Lower lobe of right lung (tissue), 2 donors: Measurements from ENCODE around the gene SAPCD2. TPM values are rescaled to one million over a fixed set of nuclear protein-coding genes. Genes with fewer than 3 reads are reported as not detected.

Source experiments
- ATAC-seq, 2 donors: fragments of 200-7000 bp; cut with Tn5 transposase; one replicate each; pipeline ENCODE4 v1.9.1; 2020 to 2022; ENCODE audit warnings: mild to moderate bottlenecking in 2 of 2, moderate library complexity in 2 of 2
- DNase-seq: peaks from one replicate; pipeline ENCODE4 v3.0.0-alpha.2; 2020
- H3K27ac ChIP-seq: fragments of 200-600 bp; one replicate; pipeline ENCODE4 v1.8.0; 2022
- H3K27me3 ChIP-seq: fragments of 200-600 bp; one replicate; pipeline ENCODE4 v1.8.0; 2022; ENCODE audit warnings: low read depth
- H3K36me3 ChIP-seq: fragments of 200-600 bp; one replicate; pipeline ENCODE4 v1.8.0; 2022; ENCODE audit warnings: mild to moderate bottlenecking
- H3K4me1 ChIP-seq: fragments of 200-600 bp; one replicate; pipeline ENCODE4 v1.8.0; 2022
- H3K4me3 ChIP-seq: fragments of 200-600 bp; one replicate; pipeline ENCODE4 v1.8.0; 2022; ENCODE audit warnings: mild to moderate bottlenecking
- H3K9me3 ChIP-seq: fragments of 200-600 bp; one replicate; pipeline ENCODE4 v1.8.0; 2022
- CTCF ChIP-seq: fragments of 200-600 bp; IDR thresholded peaks from one replicate; pipeline ENCODE4 v1.8.0; 2022; ENCODE audit warnings: antibody characterized with exemption, mild to moderate bottlenecking
- intact Hi-C: fragments of 100-400 bp; cut with DNase I; formaldehyde crosslinking; loops from one replicate; pipeline ENCODE4 v1.11.0; 2022
- total RNA-seq: library from RNA; stranded (reverse); fragmentation: NEBNext Ultra II Directional; extraction: Animal tissue kit (Norgen Biotek cat#: 25700); gene quantifications from one replicate; pipeline ENCODE4 v1.2.1, GENCODE V29; 2021
- donor health status: DM: no; HTN: yes; CAD: no; lungs with severe emphysema.

The SAPCD2 gene
- total RNA-seq, 1 donor from 2014 or later, result 0.86 TPM

DNA sequence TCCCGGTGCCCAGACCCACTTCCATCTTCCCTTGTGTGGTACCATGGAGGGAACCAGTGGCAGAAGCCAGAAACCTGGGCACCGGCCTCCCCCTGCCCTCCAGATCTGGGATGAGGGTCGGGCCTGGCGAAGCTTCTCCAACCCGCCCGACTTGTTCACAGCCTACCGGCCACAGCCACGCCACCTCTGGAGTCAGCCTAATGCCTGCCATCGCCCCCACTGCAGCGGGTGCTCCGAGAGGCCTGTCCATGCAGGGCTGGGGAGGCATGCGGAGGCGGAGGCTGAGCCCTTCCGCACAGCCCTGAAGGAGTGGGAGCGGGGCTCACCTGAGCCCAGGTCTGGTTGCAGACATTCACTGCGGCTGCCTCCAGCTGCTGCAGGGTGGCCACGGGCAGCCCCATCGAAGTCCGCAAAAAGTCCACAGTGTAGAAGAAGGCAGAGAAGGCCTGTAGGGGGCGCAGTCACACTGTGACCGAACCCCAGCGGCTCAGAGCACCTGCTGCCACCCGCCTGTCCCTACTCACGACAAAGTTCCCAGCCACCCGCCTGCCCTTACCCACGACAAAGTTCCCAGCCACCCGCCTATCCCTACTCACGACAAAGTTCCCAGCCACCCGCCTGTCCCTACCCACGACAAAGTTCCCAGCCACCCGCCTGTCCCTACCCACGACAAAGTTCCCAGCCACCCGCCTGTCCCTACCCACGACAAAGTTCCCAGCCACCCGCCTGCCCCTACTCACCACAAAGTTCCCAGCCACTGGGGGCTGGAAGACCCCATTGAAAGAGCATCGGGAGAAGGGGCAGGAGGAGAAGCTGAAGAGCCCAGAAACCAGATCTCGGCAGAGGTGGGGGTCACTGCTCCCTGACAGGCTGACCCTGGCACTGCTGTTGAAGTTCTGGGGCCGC is 20.6 kb downstream of the SAPCD2 start:
- H3K4me3 ChIP-seq, result no peak overlapping the region
- peak; percentile 23 to 52 for ATAC-seq
- H3K27me3 ChIP-seq, result peaks cover 90% of the 10 kb centered on the region

DNA sequence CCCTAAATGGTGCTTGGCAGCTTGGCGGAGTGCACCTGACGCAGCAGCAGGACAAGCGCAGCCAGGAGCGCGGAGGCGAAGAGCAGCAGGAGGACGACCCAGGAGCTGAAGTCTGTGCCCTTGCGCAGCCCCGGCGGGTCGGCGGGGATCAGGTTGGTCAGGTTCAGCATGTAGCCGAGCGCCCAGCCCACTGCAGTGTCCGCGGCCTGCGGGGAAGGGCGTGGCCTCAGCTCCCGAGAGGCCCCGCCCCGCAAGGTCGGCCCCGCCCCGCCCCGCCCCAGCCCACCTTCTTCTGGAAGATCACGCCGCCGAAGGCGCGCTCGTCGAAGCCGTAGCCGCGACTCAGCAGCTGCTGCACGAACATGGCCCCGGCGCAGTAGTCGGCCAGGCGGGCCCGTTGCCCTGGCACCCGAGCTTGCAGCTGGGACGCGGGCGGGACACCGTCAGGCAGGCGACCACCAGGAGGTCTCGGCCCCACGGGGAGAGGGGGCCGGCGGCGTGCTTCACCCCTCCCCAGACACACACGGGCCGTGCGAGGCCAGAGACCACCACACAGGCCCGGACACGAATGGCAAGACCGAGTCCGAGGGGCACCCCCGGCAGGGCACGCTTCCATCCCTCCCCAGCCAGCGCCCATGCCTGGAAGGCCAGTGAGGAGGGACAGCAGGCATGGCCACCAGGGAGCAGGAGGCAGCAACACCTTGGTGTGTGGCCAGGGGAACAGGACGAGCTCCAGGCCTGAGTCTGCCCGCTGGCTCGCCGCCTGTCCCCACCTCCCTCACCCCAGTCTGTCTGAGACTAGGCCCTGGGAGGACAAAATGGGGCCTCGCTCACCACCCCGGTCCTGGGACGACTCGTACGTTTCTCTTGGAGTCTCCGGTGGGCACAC is 21.5 kb downstream of the SAPCD2 start:
- Histone ChIP-seq H3K9me3 (no peaks in the 10 kb centered on the region), H3K36me3 (no peaks in the 10 kb centered on the region), H3K27me3 (peaks cover 90% of the 10 kb centered on the region), H3K4me1 (peaks cover 34% of the 10 kb centered on the region), H3K4me3 (no peak overlapping the region), H3K27ac (no peak overlapping the region)
- intact Hi-C loops, result no loop called here
- DNase-seq, result no peak
- no peak for ATAC-seq
- TF ChIP-seq CTCF, result no peak

More for the DNA sequence above, 20.6 kb downstream of the SAPCD2 start:
- peaks cover 34% of the 10 kb centered on the region for H3K4me1 ChIP-seq
- peak; percentile 48 for TF ChIP-seq CTCF
- no peaks in the 10 kb centered on the region for H3K9me3 ChIP-seq
- intact Hi-C loops, result no loop called here
- no peak overlapping the region for H3K27ac ChIP-seq
- H3K36me3 ChIP-seq, result no peaks in the 10 kb centered on the region
- no peak for DNase-seq

GRCh38 chr9:137046088-137046787 is 24.1 kb downstream of the SAPCD2 start, which contains the start of gene NPDC1:
Gene NPDC1 (minus strand): TSS chr9:137046177. CDS start chr9:137045989, 188 bp downstream.
- H3K4me3 ChIP-seq, result peak within 1 kb of the TSS; percentile 67
- H3K27ac ChIP-seq, result peak within 1 kb of the TSS; percentile 78
- DNase-seq (peak; percentile 85), ATAC-seq (peak; percentile 80 to 82)
- intact Hi-C loops, result no loop called here
- H3K27me3 ChIP-seq, result peaks cover 74% of the 10 kb centered on the region
- no peaks in the 10 kb centered on the region for H3K36me3 ChIP-seq
- peak; percentile 90 for TF ChIP-seq CTCF
- H3K4me1 ChIP-seq, result peaks cover 40% of the 10 kb centered on the region
- no peaks in the 10 kb centered on the region for H3K9me3 ChIP-seq

GRCh38 chr9:137045294-137046087 is 24.9 kb downstream of the SAPCD2 start:
- Histone ChIP-seq H3K36me3 (no peaks in the 10 kb centered on the region), H3K4me1 (peaks cover 44% of the 10 kb centered on the region), H3K4me3 (peak overlapping the region; percentile 67), H3K9me3 (no peaks in the 10 kb centered on the region), H3K27ac (peak overlapping the region; percentile 78), H3K27me3 (peaks cover 66% of the 10 kb centered on the region)
- TF ChIP-seq CTCF, result no peak
- ATAC-seq, result peak in 1 of 2 donors; percentile 2
- intact Hi-C loops, result no loop called here
- no peak for DNase-seq
